GM21619 (cell line): ENCODE results near the gene BRINP1.

Experiments used
- ATAC-seq: cut with Tn5 transposase; IDR thresholded peaks from one replicate; pipeline ENCODE4 v1.9.1; 2021; ENCODE audit not compliant: unreplicated experiment

BRINP1 gene, protein sequence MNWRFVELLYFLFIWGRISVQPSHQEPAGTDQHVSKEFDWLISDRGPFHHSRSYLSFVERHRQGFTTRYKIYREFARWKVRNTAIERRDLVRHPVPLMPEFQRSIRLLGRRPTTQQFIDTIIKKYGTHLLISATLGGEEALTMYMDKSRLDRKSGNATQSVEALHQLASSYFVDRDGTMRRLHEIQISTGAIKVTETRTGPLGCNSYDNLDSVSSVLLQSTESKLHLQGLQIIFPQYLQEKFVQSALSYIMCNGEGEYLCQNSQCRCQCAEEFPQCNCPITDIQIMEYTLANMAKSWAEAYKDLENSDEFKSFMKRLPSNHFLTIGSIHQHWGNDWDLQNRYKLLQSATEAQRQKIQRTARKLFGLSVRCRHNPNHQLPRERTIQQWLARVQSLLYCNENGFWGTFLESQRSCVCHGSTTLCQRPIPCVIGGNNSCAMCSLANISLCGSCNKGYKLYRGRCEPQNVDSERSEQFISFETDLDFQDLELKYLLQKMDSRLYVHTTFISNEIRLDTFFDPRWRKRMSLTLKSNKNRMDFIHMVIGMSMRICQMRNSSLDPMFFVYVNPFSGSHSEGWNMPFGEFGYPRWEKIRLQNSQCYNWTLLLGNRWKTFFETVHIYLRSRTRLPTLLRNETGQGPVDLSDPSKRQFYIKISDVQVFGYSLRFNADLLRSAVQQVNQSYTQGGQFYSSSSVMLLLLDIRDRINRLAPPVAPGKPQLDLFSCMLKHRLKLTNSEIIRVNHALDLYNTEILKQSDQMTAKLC

DNA sequence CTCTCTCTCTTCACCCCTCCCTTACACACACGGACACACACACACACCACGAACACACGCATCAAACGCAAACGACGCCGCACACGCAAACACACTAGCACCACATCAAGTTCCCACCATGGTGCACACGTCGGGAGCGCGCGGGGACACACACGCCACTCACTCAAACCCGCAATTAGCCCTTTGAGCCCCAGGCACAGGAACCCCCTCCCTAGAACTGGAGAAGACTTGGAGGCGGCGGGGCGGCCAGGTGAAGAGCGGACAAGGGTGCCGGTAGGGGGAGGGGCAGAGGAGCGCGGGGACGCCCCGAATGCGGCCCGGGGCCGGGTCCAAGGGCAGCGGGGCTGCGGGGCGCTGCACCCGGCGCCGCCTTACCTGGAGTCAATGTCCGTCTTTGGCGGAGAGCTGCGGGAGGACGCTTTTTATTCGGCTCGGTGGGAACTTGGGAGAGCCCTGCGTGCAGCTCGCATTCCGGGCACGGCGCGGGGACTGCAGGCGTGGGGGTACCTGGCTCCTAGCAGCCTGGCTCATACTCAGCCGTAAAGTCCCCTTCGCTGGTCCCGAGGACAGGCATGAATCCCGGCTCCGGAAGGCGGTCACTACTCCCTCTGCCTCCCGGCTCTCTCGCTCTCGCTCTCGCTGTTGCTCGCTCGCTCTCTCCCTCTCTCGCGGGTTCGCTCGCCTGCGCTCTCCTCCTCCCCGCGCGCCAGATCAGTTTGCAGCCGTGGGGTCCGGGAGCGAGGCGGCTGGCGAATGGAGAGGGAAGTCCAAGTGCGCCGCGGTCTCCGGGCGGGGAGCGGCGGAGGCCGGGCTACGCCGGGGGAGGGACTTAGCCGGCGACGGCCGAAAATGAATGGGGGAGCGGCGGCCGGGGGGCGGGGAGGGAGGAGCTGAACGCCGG, at the start of gene BRINP1:
Gene BRINP1 (minus strand): TSS at position 755 of the 901 bp plus-strand sequence. CDS start 56,080 bp downstream, outside the sequence.
- ATAC-seq, result no peak

GRCh38 chr9:119418721-119419120, 49.5 kb upstream of the BRINP1 start:
- no peak for ATAC-seq

DNA sequence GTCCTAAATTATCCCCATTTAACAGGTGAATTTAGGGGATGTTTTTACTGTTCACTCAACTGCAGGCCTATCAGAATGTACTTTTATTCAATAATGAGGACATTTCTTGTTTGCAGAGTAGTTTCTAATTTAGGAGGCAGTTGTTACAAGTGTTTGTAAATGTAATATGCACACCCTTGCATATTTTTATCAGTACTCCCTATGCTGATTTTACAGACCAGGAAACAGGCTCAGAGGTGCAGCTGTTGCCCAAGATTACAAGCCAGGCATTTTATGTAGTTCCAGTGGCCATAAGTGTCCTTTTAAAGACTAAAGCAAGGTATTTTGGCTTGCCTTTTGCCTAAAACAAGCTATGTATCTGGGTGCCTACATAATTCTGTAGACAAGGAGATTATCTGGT, 47.6 kb upstream of the BRINP1 start:
- ATAC-seq, result no peak

DNA sequence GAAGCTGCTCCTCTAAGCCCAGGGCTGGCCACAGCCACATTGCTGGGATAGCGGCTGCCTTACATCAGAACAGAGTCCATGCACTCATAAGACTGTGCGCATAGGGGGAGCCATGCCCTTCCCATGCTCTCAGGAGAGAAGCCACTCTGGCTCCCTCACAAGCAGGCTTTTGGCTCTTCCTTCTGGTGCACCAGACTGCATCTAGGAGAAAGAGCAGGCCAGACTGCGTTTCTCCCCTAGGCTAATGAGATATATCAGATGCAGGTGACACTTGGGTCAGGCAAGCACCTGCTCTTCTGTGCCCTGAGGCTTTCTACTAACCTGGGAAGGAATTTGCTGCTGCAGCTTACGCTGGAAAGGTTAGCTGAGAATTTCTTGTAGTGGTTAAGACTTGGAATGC, 43.2 kb upstream of the BRINP1 start:
- no peak for ATAC-seq

GRCh38 chr9:119409552-119409951, 40.3 kb upstream of the BRINP1 start:
- ATAC-seq, result no peak

DNA sequence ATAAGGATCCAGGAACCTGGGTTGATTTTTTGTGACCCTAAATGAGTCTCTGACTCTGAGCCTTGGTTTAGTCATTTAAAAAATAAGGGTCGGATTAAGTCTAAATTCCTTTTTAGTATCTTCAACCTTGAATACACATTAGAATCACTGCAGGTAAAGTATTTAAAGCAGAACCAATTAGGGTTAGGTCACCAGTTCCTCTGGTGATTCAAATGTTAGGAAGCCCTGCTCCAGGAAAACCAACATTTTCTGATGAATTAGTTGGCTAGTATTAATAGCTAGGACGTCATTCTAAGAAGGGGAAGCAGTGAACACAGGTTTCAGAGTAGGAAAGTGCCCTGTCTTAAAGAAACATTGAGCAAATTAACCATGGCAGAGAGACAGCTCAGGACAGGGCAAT, 31.4 kb upstream of the BRINP1 start:
- ATAC-seq, result no peak

DNA sequence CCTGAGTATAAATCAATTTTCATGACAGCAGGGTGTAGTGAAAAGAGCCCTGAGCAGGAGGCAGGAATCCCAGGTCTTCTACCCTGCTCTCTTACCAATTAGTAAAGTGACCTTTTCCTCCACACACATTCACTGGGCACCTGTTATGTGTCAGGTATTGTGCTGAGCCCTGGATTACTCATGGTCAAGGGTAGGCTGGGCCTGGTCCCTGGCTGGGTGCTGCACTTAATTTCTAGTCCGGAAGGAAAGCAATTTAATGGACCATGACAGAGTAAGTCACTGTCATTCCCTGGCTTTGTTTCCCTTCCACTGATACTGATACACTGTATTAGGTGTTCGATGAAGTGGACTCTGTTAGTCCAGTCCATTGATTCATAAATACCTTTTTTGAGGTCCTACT, 29.1 kb upstream of the BRINP1 start:
- ATAC-seq, result no peak

GRCh38 chr9:119391878-119392277, 22.6 kb upstream of the BRINP1 start:
- no peak for ATAC-seq

- ATAC-seq, result no peak
Observed at GRCh38 chr9:119375892-119376291, 6.7 kb upstream of the BRINP1 start.

DNA sequence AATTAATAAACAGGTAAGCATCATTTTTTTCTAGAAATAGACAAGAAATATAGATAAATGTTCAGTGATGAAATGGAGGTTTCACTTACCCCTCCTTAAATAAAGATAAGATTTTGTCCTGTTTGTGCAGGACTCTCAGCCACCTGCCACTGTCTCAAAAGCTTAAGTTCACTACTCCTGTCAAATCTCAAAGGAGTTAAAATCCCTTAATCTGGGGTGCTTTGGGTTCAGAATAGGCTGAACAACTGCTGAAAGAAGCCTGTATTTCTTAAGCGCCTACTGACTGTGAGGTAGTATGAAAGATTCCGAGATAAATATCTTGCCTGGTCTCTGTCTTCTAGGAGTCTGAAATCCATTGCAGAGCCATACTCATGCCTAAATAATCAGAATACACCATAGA, 3.7 kb upstream of the BRINP1 start:
- no peak for ATAC-seq

- no peak for ATAC-seq
Observed at GRCh38 chr9:119370816-119371215, 1.6 kb upstream of the BRINP1 start.

GRCh38 chr9:119369680-119370366, 588 bp upstream of the BRINP1 start:
- ATAC-seq, result no peak

- no peak for ATAC-seq
Observed at GRCh38 chr9:119368179-119368578, 1.1 kb downstream of the BRINP1 start.

DNA sequence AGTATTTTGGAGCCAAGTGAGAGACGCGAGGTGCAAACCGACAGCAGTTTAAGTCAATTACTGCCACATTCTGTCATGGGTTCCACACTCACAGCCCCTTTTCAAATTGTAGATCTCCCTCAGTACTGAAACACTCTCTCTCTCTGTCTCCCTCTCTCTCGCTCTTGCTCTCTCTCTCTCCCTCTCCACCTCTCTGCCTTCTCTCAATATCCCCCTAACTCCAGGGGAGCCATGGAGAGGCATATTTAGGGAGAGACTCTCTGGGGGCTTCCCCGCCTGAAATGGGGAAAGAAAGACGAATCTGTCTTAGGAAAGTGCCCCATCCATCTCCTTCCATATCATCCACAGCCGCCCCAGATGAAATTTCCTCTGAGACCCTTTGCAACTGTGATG, 1.6 kb downstream of the BRINP1 start:
- no peak for ATAC-seq

DNA sequence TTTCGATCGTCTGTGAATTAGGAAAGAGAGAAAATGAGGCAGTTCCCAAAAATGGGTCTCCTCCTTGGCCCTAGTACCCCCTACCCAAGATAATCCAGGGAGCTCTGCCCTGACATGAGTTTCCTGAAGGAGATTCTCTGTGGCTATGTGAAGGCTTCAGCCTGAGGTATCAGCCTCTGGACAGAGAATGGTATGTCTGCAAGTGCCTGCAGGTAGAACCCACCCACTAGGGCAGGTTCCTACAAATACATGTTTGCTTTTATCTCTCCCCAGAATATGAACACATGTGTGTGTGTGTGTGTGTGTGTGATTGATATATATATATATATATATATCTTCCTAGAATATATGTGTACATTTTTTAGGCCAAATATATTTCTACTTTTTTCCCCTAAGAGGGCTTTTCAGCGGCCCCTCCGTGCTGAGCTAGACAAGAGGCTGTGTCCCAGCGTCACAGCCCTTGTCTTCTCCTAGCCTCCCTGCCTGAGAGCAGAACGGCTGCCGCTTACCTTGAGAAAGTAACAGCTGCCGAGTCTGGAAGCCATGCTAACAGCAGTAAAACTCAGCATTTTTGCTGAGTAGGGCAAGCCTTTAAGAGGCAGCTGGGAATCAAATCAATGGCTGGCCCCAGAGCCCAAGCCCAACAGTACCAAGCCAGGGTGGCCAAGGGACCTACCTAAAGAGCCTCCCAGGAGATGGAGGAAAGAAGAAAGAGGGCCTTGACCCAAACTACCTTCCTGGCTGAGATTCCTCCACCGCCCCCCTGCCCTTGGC, 2.1 kb downstream of the BRINP1 start:
- no peak for ATAC-seq

DNA sequence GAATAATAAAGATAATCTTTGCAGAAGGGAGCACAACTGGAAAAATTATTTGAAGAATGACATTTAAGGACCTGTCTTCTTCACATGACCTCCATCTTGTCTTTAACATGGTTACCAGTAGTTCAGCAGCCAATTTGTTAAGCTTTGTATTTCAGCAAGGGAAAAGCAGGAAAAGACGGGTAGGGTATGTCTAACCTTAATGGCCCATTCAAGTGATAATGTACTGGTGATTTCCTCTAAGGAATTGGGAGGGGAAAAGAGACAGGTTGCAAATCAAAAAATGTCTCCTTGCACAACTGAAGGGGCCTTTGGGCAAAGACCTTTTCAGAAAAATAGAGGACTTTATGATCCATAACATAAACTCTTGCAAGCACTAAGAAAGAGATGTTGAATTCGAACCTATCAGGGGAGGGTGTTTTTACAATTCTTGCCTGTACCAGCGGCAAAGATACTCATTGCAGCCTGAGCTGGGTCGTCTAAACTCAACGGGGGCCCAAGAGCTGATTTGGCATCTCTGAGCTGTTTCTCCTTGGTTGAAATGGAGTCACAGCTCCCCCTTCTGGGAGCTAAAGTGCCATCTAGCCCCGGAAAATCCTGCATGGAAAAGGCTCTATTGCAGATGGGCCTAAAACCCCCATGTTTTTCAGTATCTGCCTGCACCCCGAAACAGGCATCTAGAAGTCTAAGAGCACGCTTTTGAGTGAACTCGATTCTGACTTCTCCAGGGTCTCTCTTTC, 3.8 kb downstream of the BRINP1 start:
- ATAC-seq, result no peak

DNA sequence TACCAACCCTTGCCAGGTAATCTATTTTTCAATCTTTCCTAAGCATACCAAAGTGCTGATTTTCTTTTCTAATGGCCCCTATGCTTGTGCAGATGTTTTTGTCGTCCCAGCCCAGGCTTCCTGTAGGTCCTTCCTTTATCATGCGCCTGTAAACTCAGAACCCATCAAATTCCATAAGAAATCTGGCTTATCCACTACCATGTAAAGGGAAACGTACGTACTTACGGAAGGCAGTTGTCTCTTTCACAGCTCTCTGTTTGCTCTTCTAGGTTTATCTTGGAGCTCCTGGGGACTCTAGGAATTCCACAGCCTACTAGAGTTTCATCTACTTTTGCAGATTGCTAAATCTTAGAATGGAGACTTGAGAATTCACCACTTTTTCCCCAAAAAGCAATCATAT, 9.0 kb downstream of the BRINP1 start:
- no peak for ATAC-seq

DNA sequence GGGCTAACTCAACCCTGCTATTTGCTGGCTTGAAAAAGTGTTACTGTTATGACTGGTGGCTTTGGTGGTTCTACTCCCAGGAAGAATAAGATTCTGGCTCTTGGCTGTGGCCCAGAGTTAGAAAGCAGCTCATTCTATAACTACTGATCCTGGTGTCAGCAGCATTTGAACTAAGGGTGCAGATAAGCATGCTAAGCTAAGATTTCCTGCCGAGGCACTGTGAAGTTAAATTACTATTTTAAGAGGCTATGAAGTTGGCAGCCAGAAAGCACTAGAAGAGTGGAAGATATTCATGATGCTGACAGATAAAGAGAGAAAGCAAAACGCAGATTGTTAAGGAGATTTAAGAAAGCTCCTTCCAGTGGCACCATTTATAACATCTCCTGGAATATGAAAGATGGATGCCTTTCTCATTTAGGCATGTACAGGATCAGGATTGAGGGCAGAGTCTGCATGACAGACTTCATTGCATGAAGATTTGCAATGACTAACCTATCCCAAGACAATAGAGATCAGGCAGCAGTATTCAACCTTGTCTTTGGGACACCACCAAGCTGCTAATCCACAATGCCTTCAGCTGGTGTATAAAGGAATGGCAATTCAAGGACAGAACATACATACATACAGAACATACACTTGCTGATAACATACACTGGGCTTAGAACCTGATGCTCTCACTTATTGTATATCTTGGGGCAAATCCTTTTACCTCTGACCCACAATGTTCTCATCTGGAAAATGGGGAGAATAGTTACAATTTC, 11.7 kb downstream of the BRINP1 start:
- ATAC-seq, result no peak
